Measurements from ENCODE around the gene PTPRT.
A peak's percentile ranks its signal among the peaks of the same experiment; 100 is the strongest.

The PTPRT gene

GRCh38 chr20:42158272-42158671, 1031.4 kb downstream of the PTPRT start:
- DNase-seq, result no peak

- no peak for DNase-seq
Measured at GRCh38 chr20:42155586-42155985, 1034.1 kb downstream of the PTPRT start.

GRCh38 chr20:42152575-42152974, 1037.1 kb downstream of the PTPRT start:
- DNase-seq, result no peak

DNA sequence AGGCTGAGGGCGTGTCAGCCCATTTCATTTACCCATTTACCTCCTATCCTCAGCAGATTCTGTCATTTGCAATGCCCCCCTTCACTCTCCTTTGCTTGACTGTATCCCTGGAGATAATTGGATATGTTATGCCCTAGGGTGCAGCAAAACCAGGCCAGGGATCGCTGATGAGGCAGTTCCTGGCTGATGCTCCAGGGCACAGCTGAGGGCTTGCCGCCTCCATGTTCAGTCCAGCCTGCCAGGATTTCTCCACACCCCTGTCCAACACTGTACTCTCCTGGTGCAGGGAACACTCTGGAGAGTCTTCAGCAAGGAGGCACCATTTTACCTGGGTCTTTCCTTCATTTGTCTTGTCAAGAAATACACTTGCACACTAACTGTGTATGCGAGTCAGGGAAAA, 1039.5 kb downstream of the PTPRT start:
- DNase-seq, result no peak

DNA sequence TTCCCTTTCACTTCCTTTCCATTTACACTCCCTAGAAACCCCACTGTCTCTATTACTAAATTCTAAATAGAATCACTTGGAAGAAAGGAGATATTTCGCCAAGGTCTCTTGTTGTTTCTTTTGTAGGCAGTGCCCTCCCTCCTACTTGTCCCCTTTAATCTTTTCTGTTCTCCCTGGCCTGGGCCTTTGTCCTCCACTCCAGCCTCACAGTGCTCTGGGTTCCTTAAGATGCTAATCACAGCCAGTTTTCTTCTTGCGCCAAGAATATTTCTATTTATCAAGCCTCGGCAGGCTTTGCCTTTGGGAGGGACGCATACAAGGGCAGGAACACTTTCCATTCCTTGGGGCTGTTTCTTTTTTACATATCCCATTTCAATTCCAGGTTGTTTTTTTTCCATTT, 1051.0 kb downstream of the PTPRT start:
- DNase-seq, result no peak

GRCh38 chr20:42134265-42135098, 1055.2 kb downstream of the PTPRT start:
- DNase-seq, result no peak

DNA sequence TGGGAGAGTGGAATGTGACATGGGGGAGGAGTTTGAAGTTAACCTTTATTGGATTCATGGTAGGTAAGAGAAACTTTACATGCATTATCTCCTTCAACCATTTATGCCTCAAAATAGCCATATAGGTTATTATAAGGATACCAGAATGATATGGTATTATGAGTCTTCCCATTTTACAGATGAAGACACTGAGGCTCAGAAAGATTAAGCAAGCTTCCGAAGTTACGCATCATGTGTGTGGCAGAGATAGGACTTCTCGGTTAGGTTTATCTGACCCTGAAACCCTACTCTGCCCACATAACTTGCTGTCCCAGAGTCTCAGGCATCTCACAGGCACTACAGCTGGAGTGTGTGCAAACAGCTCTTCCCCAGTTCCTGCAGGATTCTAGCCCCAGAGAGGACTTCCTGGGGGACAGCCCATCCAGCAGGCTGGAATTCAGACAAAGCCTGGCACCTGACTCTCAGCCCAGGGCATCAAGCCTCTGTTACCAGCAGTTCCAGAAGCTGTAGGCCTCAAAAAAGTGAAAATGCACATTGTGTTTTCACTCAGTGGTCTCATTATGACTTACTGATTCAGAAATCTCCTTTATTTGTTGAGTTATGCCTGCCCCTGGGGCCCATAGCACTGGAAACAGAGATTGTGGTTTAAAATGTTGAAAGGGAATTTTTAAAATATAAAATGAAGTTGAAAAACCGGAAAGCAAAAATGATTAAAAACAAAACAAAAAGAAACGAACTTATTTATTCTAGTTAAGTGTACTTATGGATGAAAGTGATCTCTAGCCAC, 1058.7 kb downstream of the PTPRT start:
- DNase-seq, result no peak

DNA sequence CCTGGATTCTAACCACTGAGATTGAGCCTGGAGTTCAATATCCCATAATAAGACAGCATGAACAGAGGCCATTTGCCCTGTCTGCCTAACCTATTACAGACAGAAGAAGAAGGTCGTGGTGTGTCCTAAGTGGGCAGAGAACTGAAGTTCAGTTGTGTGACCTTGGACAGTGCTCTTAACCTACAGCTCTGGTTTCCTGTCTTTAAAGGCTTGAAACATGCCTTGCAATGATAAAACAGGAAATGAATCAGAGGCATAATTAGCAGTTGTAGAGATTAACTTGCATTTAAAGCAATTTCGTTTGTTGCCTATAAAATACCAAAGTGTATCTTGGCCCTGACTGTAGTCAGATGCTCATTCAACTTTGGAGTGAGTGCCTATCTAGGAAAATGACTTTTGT, 1064.3 kb downstream of the PTPRT start:
- no peak for DNase-seq

DNA sequence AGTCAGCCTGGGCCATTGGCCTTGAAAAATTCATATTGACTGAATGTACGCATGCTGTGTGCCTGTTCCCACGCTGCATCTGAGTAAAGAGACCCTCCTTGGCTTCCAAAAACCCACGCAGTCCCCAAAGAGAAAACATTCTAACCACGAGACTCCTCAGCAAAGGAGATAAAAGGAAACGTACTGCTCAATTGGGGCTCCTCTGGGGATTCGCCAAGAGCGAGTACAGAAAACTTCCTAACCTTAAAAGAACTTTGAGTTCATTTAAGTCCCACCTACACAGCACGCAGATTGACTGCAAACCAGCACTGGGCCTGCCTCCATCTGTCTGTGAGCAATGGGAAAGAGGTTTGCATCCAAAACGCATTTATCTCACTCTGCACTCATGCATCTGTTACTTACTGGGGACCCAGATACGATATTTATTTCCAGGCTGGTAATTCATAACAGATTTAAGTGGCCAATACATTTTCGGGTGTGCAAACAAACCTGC, 1065.7 kb downstream of the PTPRT start:
- DNase-seq, result no peak

GRCh38 chr20:42118409-42119125, 1071.1 kb downstream of the PTPRT start:
- DNase-seq, result no peak

GRCh38 chr20:42118001-42118400, 1071.7 kb downstream of the PTPRT start:
- DNase-seq, result no peak

- DNase-seq, result no peak
Measured at GRCh38 chr20:42113236-42113635, 1076.5 kb downstream of the PTPRT start.

GRCh38 chr20:42112161-42112560, 1077.5 kb downstream of the PTPRT start:
- DNase-seq, result no peak

DNA sequence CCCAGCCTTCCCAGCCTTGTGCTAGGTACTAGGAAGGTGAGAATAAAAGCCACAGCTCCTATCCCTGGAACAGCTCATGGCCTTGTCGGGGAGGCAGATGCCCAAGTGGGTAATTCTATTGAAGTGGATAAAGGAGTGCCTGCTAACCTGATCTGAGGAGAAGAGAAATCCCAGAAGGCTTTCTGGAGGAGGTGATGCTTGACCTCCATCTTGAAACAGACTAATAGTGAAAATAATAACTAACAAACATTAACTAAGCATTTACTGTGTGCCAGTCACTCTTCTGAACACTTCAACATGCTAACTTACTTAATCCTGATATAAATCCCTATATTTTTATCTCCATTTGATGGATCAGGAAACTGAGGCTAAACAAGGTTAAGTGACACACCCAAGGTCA, 1078.4 kb downstream of the PTPRT start:
- DNase-seq, result peak; percentile 17

GRCh38 chr20:42110301-42110700, 1079.4 kb downstream of the PTPRT start:
- no peak for DNase-seq

- DNase-seq, result no peak
Measured at GRCh38 chr20:42102000-42102399, 1087.7 kb downstream of the PTPRT start.

- no peak for DNase-seq
Measured at GRCh38 chr20:42100137-42100704, 1089.5 kb downstream of the PTPRT start.

- peak; percentile 19 for DNase-seq
Measured at GRCh38 chr20:42099101-42099500, 1090.6 kb downstream of the PTPRT start.

DNA sequence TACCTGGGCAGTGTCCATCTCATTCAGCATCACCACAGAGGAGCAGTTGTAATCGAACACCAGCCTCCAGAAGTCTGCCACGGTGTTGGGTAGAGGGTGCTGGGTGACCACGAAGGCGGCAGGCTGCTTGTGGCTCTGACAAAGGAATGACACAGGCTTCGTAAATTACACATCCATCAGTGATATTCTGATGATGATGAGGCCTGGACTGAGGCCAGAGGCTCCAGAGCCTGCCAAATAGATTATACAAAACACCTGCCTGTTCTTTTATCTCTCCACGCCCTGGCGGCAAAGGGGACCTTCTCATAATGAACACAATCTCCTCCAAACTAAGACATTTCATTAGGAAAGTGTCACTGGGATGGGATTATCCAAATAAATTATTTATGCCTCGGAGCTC, 1091.3 kb downstream of the PTPRT start:
- DNase-seq, result peak; percentile 59

DNA sequence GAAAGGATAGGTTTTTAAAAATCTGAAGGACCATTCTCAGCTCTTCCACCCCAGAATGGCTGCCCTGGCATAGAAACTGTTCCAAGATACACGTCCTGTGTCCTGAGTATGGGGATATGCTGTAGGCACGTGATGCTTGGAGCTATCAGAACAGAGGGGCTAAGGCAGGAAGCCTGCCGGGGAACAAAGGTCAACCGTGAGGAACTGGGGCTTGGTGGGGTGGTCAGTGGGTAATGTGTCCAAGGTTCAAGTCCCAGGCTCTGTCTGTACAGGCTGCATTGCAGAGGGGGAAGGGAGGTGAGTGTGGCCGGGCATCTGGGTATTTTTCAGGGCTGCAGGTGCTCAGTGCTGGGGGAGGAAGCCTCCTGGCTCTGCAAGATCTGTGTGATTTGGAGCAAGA, 1092.0 kb downstream of the PTPRT start:
- no peak for DNase-seq

DNA sequence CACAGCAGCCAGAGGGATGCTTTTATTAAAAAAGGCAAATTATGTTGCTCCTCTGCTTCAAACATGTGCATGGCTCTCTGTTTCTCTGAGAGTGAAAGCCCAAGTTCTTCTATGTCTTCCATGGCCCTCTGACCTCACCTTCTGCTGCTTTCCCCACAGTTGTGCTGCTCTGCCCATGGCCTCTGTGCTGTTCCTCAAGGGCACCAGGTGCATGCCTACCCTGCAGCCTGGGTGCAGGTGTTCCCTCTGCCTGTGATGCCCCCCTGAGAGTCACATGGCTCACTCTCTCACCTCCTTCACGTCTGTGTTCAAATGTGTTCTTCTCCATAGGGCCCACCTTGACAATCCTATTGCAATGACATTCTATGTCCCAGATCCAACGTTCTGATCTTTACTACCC, 1094.5 kb downstream of the PTPRT start:
- DNase-seq, result no peak

DNA sequence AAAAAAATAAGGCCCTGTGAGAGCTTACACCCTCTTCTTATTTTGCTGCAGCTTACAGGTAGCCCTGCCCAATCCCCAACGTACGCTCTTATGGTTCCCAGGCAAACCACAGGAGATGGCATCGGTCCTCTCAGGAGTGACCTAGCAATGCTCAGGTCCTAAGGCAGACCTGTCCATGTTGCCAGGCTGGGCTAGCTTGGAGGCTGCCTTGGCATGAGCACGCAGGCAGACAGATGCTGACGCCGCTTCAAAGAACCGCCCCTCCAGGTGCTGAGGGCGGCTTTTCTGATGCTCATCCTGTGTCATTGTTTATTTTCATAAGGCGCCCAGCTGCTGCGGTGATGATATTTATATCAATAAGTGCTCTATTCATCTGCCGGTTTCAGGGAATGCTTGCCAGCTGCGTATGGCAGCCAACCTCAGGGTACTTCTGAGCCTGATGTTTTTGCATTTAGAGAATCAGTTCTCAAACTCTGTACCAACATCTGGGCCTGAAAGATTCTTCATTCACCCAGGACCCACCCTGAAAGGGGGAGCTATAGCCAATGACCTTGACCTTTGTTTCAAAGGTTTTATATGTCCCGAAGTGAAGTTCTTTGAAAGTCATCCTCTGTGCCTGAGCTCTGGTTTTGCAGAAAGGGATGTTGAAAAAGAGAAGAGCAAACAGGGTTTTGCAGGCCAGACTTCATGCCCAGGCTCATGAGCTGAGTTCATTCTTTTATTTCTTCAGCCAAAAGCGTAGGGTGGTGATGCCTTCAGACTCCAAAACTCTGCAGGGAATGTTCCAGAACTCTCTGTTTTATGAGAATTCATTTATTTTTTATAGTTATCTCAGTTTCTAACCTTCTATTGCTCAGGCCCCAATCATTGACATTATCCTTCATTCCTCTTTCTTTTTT, 1095.9 kb downstream of the PTPRT start:
- DNase-seq, result peak; percentile 95
